Measurements from ENCODE around the gene DRD2. TPM values are rescaled to one million over a fixed set of nuclear protein-coding genes. Genes with fewer than 3 reads are reported as not detected.

Gene DRD2
- total RNA-seq, 2 experiments from 2014 or later = not detected

GRCh38 chr11:113504586-113504985 lies 29.4 kb upstream of the DRD2 start:
- CTCF ChIA-PET = no interaction called here
- Mint-ChIP-seq H3K27me3 (ENCODE audit: low read depth) (peaks cover 17% of the 10 kb centered on the region), H3K4me3 (no peak overlapping the region), H3K4me1 (ENCODE audit: low read depth) (no peaks in the 10 kb centered on the region), H3K36me3 (ENCODE audit: low read depth) (no peaks in the 10 kb centered on the region), H3K9me3 (no peaks in the 10 kb centered on the region), H3K27ac (no peak overlapping the region)
- no peak for DNase-seq
- intact Hi-C loops (cut with micrococcal nuclease) = no loop called here

DNA sequence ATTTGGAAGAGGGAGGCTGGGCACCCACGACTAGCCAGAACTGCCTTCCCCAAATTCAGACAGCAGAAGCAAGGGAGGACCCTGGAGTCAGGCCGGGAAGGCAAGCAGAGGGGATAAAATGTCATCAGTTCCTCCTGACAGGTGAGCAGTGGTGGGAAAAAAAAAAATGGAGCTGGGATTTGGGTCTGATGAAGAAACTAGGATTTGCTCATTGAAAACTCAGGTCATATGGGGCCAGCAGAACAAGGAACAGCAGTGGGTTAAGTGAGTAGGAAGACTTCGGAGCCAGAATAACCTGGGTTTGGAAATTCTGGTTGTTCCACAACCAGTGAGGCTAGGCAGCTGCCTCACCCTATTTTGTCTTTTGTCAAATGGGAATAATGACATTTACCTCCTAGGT lies 28.9 kb upstream of the DRD2 start:
- intact Hi-C loops (cut with micrococcal nuclease) = no loop called here
- H3K27ac Mint-ChIP-seq = no peak overlapping the region
- DNase-seq = no peak
- no peak overlapping the region for H3K4me3 Mint-ChIP-seq
- H3K36me3 Mint-ChIP-seq (ENCODE audit: low read depth) = no peaks in the 10 kb centered on the region
- peaks cover 16% of the 10 kb centered on the region for H3K27me3 Mint-ChIP-seq (ENCODE audit: low read depth)
- CTCF ChIA-PET = no interaction called here
- H3K4me1 Mint-ChIP-seq (ENCODE audit: low read depth) = no peaks in the 10 kb centered on the region
- no peaks in the 10 kb centered on the region for H3K9me3 Mint-ChIP-seq

- H3K27me3 Mint-ChIP-seq (ENCODE audit: low read depth) = peaks cover 9% of the 10 kb centered on the region
- no peak overlapping the region for H3K4me3 Mint-ChIP-seq
- no peak for DNase-seq
- intact Hi-C loops (cut with micrococcal nuclease) = no loop called here
- H3K9me3 Mint-ChIP-seq = no peaks in the 10 kb centered on the region
- CTCF ChIA-PET = no interaction called here
- H3K4me1 Mint-ChIP-seq (ENCODE audit: low read depth) = no peaks in the 10 kb centered on the region
- H3K36me3 Mint-ChIP-seq (ENCODE audit: low read depth) = no peaks in the 10 kb centered on the region
- no peak overlapping the region for H3K27ac Mint-ChIP-seq
These were observed 22.1 kb upstream of the DRD2 start for GRCh38 chr11:113497066-113497910.

GRCh38 chr11:113496026-113496651 lies 20.9 kb upstream of the DRD2 start:
- CTCF ChIA-PET = no interaction called here

DNA sequence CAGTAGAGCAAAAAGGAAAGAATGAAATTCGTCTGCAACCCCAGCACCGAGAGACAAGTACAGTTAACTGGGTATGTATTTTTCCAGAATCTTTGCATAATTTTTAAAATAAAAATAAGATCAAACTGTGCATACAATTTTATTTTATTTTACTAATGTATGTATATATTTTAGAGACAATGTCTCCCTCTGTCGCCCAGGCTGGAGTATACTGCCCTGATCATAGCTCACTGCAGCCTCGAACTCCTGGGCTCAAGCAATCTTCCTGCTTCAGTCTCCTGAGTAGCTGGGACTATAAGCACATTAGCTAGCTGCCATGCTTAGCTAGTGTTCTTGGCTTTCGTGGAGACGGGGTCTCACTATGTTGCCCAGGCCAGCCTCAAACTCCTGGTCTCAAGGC lies 18.8 kb upstream of the DRD2 start:
- intact Hi-C loops (cut with micrococcal nuclease) = no loop called here
- H3K4me1 Mint-ChIP-seq (ENCODE audit: low read depth) = no peaks in the 10 kb centered on the region
- CTCF ChIA-PET = interaction anchor here (0.9 kb wide), 1 partner anchor 10 kb away, joined by 3 read pairs; no protein-coding TSS in a partner anchor
- H3K9me3 Mint-ChIP-seq = no peaks in the 10 kb centered on the region
- H3K27ac Mint-ChIP-seq = no peak overlapping the region
- H3K27me3 Mint-ChIP-seq (ENCODE audit: low read depth) = peaks cover 9% of the 10 kb centered on the region
- H3K36me3 Mint-ChIP-seq (ENCODE audit: low read depth) = no peaks in the 10 kb centered on the region
- no peak overlapping the region for H3K4me3 Mint-ChIP-seq
- no peak for DNase-seq

More at GRCh38 chr11:113496026-113496651, 20.9 kb upstream of the DRD2 start:
- DNase-seq = no peak
- Mint-ChIP-seq H3K27ac (no peak overlapping the region), H3K4me1 (ENCODE audit: low read depth) (no peaks in the 10 kb centered on the region), H3K27me3 (ENCODE audit: low read depth) (peaks cover 9% of the 10 kb centered on the region), H3K9me3 (no peaks in the 10 kb centered on the region), H3K4me3 (no peak overlapping the region), H3K36me3 (ENCODE audit: low read depth) (no peaks in the 10 kb centered on the region)
- intact Hi-C loops (cut with micrococcal nuclease) = no loop called here

DNA sequence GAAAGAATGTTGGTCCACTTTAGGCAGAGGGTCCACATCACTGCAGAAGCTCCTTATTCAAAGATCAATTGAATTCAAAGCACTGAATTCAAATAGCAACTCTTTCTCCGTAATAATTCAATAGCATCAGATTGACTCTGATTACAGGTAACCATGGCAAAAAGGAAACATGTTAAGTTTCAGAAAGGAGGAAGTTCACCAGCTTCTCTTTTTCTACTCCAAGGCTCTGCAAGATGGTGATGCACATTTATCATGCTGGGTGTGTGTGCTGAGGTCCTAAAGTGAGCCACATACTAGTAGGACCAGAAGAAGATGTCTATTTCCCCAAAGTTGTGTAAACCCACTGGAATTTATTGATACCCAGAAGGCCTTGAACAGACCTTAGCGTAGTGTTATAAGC lies 18.0 kb upstream of the DRD2 start:
- Mint-ChIP-seq H3K4me1 (ENCODE audit: low read depth) (no peaks in the 10 kb centered on the region), H3K36me3 (ENCODE audit: low read depth) (no peaks in the 10 kb centered on the region), H3K27me3 (ENCODE audit: low read depth) (peaks cover 9% of the 10 kb centered on the region), H3K4me3 (no peak overlapping the region), H3K9me3 (no peaks in the 10 kb centered on the region), H3K27ac (no peak overlapping the region)
- CTCF ChIA-PET = interaction anchor here (0.9 kb wide), 1 partner anchor 9 kb away, joined by 3 read pairs; no protein-coding TSS in a partner anchor
- no peak for DNase-seq
- intact Hi-C loops (cut with micrococcal nuclease) = no loop called here

DNA sequence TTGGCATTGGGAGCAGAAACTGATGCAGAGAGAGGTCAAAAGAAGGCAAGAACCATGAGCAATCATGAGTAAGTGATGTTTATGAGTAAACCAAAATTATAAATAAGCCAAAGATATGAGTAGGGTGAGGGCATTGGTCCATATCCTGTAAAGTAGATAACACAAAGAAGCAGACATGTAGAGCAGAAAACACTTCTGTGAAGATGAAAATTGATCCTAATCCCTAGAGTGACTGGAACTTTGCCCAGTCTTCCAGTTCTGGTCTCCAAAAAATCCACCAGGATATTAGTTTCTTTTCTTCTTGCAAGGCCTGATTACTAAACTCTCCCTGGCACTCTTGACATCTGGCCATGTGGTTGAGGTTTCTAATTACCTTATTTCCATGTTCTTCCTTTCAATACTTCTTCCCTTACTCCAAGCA lies 13.7 kb upstream of the DRD2 start:
- no peaks in the 10 kb centered on the region for H3K9me3 Mint-ChIP-seq
- no peak overlapping the region for H3K4me3 Mint-ChIP-seq
- H3K4me1 Mint-ChIP-seq (ENCODE audit: low read depth) = no peaks in the 10 kb centered on the region
- H3K27me3 Mint-ChIP-seq (ENCODE audit: low read depth) = peaks cover 8% of the 10 kb centered on the region
- DNase-seq = no peak
- CTCF ChIA-PET = no interaction called here
- intact Hi-C loops (cut with micrococcal nuclease) = no loop called here
- H3K36me3 Mint-ChIP-seq (ENCODE audit: low read depth) = no peaks in the 10 kb centered on the region
- no peak overlapping the region for H3K27ac Mint-ChIP-seq

GRCh38 chr11:113487622-113488021 lies 12.4 kb upstream of the DRD2 start:
- CTCF ChIA-PET = no interaction called here
- no peaks in the 10 kb centered on the region for H3K4me1 Mint-ChIP-seq (ENCODE audit: low read depth)
- no peaks in the 10 kb centered on the region for H3K9me3 Mint-ChIP-seq
- intact Hi-C loops (cut with micrococcal nuclease) = no loop called here
- no peak overlapping the region for H3K4me3 Mint-ChIP-seq
- H3K36me3 Mint-ChIP-seq (ENCODE audit: low read depth) = no peaks in the 10 kb centered on the region
- peaks cover 7% of the 10 kb centered on the region for H3K27me3 Mint-ChIP-seq (ENCODE audit: low read depth)
- DNase-seq = no peak
- no peak overlapping the region for H3K27ac Mint-ChIP-seq

- no peaks in the 10 kb centered on the region for H3K9me3 Mint-ChIP-seq
- H3K27ac Mint-ChIP-seq = no peak overlapping the region
- DNase-seq = no peak
- no peaks in the 10 kb centered on the region for H3K4me1 Mint-ChIP-seq (ENCODE audit: low read depth)
- no peaks in the 10 kb centered on the region for H3K36me3 Mint-ChIP-seq (ENCODE audit: low read depth)
- peaks cover 22% of the 10 kb centered on the region for H3K27me3 Mint-ChIP-seq (ENCODE audit: low read depth)
- intact Hi-C loops (cut with micrococcal nuclease) = no loop called here
- CTCF ChIA-PET = interaction anchor here (0.6 kb wide), 1 partner anchor 9 kb away, joined by 3 read pairs; no protein-coding TSS in a partner anchor
- no peak overlapping the region for H3K4me3 Mint-ChIP-seq
These were observed 9.0 kb upstream of the DRD2 start for GRCh38 chr11:113484223-113484622.

DNA sequence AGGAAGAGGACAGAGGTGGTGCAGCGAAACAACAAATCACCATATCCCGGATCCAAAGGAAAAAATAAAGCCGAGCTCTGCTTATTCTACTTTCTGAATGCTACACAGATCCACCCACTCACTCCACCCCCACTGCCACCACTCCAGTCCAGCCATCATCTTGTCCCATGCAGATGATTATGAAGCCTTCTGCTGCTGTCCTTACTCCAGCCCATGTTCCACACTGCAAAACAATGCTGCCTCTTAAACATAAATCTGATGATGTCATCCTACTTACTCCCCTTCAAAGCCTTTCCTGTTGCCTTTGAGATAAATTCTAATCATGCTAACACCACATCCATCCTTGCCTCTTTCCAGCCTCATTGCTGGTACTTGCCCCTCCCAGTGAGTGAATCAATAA lies 6.5 kb upstream of the DRD2 start:
- no peak overlapping the region for H3K4me3 Mint-ChIP-seq
- no peaks in the 10 kb centered on the region for H3K4me1 Mint-ChIP-seq (ENCODE audit: low read depth)
- intact Hi-C loops (cut with micrococcal nuclease) = no loop called here
- H3K27me3 Mint-ChIP-seq (ENCODE audit: low read depth) = peaks cover 38% of the 10 kb centered on the region
- DNase-seq = no peak
- no peaks in the 10 kb centered on the region for H3K9me3 Mint-ChIP-seq
- no peaks in the 10 kb centered on the region for H3K36me3 Mint-ChIP-seq (ENCODE audit: low read depth)
- no peak overlapping the region for H3K27ac Mint-ChIP-seq
- CTCF ChIA-PET = no interaction called here

GRCh38 chr11:113481226-113481625 lies 6.0 kb upstream of the DRD2 start:
- CTCF ChIA-PET = interaction anchor here (0.7 kb wide), 1 partner anchor 52 kb away, joined by 3 read pairs; no protein-coding TSS in a partner anchor
- H3K27ac Mint-ChIP-seq = no peak overlapping the region
- DNase-seq = no peak
- intact Hi-C loops (cut with micrococcal nuclease) = no loop called here
- peaks cover 42% of the 10 kb centered on the region for H3K27me3 Mint-ChIP-seq (ENCODE audit: low read depth)
- no peaks in the 10 kb centered on the region for H3K4me1 Mint-ChIP-seq (ENCODE audit: low read depth)
- no peaks in the 10 kb centered on the region for H3K36me3 Mint-ChIP-seq (ENCODE audit: low read depth)
- no peaks in the 10 kb centered on the region for H3K9me3 Mint-ChIP-seq
- H3K4me3 Mint-ChIP-seq = no peak overlapping the region

DNA sequence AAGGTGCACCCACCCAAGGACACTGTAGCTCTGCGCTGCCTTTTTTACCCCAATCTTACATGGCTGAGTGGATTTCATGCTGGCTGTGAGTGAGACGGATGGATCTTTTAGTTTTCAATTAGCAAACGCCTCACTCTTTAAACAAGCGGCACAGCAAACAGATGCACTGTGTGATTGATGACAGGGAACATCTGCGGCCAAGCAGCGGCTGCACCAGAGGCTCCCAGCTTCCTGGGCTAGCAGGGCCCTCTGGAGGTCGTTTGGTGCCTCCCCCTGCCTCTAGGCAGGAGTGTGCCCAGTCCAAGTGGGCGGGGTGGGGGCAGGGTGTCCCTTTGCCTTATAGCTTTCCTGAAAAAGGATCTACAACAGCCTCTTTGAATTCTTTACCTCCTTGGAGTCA lies 2.1 kb upstream of the DRD2 start:
- peak; percentile 6 for DNase-seq
- Mint-ChIP-seq H3K4me1 (ENCODE audit: low read depth) (peaks cover 7% of the 10 kb centered on the region), H3K9me3 (no peaks in the 10 kb centered on the region), H3K4me3 (no peak overlapping the region), H3K27me3 (ENCODE audit: low read depth) (peaks cover 58% of the 10 kb centered on the region), H3K27ac (no peak overlapping the region), H3K36me3 (ENCODE audit: low read depth) (no peaks in the 10 kb centered on the region)
- CTCF ChIA-PET = no interaction called here
- intact Hi-C loops (cut with micrococcal nuclease) = no loop called here

- Mint-ChIP-seq H3K27ac (no peak overlapping the region), H3K27me3 (ENCODE audit: low read depth) (peaks cover 59% of the 10 kb centered on the region), H3K4me1 (ENCODE audit: low read depth) (peaks cover 7% of the 10 kb centered on the region), H3K9me3 (no peaks in the 10 kb centered on the region), H3K36me3 (ENCODE audit: low read depth) (no peaks in the 10 kb centered on the region), H3K4me3 (no peak overlapping the region)
- intact Hi-C loops (cut with micrococcal nuclease) = no loop called here
- no peak for DNase-seq
- CTCF ChIA-PET = no interaction called here
These were observed 1.4 kb upstream of the DRD2 start for GRCh38 chr11:113476553-113476952.
